HepG2 (cell line): ENCODE data around the gene SLC29A2. TPM values are rescaled to one million over a fixed set of nuclear protein-coding genes. Genes with fewer than 3 reads are reported as not detected.

Experiments used
- HNF4A ChIP-seq: sonication (generic); formaldehyde crosslinking; IDR thresholded peaks from 2 replicates; pipeline ENCODE4 v1.4.0; 2020; ENCODE audit warnings: missing genetic modification reagents
- JUNB ChIP-seq: sonication (generic); formaldehyde crosslinking; IDR thresholded peaks from 2 replicates; pipeline ENCODE4 v1.8.0; 2022; ENCODE audit warnings: missing genetic modification reagents, mild to moderate bottlenecking, borderline replicate concordance
- MYC ChIP-seq: sonication (generic); formaldehyde crosslinking; IDR thresholded peaks from 2 replicates; pipeline ENCODE4 v1.9.0; 2021; ENCODE audit warnings: missing genetic modification reagents, borderline replicate concordance
- SMARCE1 ChIP-seq: fragments of 450-650 bp; IDR thresholded peaks from 2 replicates; pipeline ENCODE4 v1.6.1; 2017; ENCODE audit warnings: borderline replicate concordance
- TBL1XR1 ChIP-seq: fragments of 150-350 bp; IDR thresholded peaks from 2 replicates; pipeline ENCODE4 v1.6.1; 2014; ENCODE audit warnings: borderline replicate concordance, low read length; ENCODE audit not compliant: partially characterized antibody
- ZEB1 ChIP-seq: IDR thresholded peaks from 2 replicates; pipeline ENCODE4 v1.6.1; 2012; ENCODE audit warnings: mild to moderate bottlenecking, low read depth, inconsistent platforms; ENCODE audit not compliant: insufficient replicate concordance
- ZFY ChIP-seq: sonication (generic); formaldehyde crosslinking; IDR thresholded peaks from 2 replicates; pipeline ENCODE4 v1.4.0; 2020; ENCODE audit warnings: missing genetic modification reagents
- ZNF44 ChIP-seq: sonication (generic); formaldehyde crosslinking; IDR thresholded peaks from 2 replicates; pipeline ENCODE4 v1.5.1; 2020; ENCODE audit warnings: mild to moderate bottlenecking, missing genetic modification reagents
- ZNF672 ChIP-seq: sonication (generic); formaldehyde crosslinking; IDR thresholded peaks from 2 replicates; pipeline ENCODE4 v1.8.1; 2022; ENCODE audit warnings: missing genetic modification reagents
- ZNF761 ChIP-seq: sonication (generic); formaldehyde crosslinking; conservative IDR thresholded peaks from 2 replicates; pipeline ENCODE4 v1.4.0; 2020; ENCODE audit warnings: mild to moderate bottlenecking, missing genetic modification reagents
- polyA plus RNA-seq, 8 experiments: library from polyadenylated mRNA; depleted of rRNA in 3 of 8; stranded (reverse) in 7 of 8; unstranded in 1 of 8; fragments of >200 nt; fragmentation: Illumina TruSeq in 4 of 8; extraction: Trizol in 4 of 8; gene quantifications; 2 replicates each; pipeline versions ENCODE4 v1.2.1 to v1.2.3, GENCODE V29; 2011 to 2016; ENCODE audit warnings: low read depth in 4 of 8, missing spikeins in 1 of 8, mixed read lengths in 1 of 8; ENCODE audit not compliant: insufficient read depth in 1 of 8
- total RNA-seq, 5 experiments: library from RNA; depleted of rRNA; stranded (reverse); fragments of >200 nt; fragmentation: Illumina TruSeq; extraction: Trizol; gene quantifications; 2 replicates each; pipeline ENCODE4 v1.2.3, GENCODE V29; 2016; ENCODE audit warnings: low read depth in 1 of 5
- TF ChIP-seq, protein P1 (sequence below): sonication (generic); formaldehyde crosslinking; IDR thresholded peaks from 2 replicates; pipeline ENCODE4 v1.4.0; 2020; ENCODE audit warnings: missing genetic modification reagents
- TF ChIP-seq, protein P2 (sequence below): sonication (generic); formaldehyde crosslinking; IDR thresholded peaks from 2 replicates; pipeline ENCODE4 v1.8.0; 2022; ENCODE audit warnings: mild to moderate bottlenecking, missing genetic modification reagents, borderline replicate concordance
- TF ChIP-seq, protein P3 (sequence below): fragments of 450-650 bp; IDR thresholded peaks from 2 replicates; pipeline ENCODE4 v1.6.1; 2016
- TF ChIP-seq, protein P4 (sequence below): sonication (generic); formaldehyde crosslinking; IDR thresholded peaks from 2 replicates; pipeline ENCODE4 v1.4.0; 2020; ENCODE audit warnings: missing genetic modification reagents
- TF ChIP-seq, protein P5 (sequence below): sonication (generic); formaldehyde crosslinking; IDR thresholded peaks from 2 replicates; pipeline ENCODE4 v1.8.1; 2023; ENCODE audit warnings: mild to moderate bottlenecking, missing genetic modification reagents, borderline replicate concordance
- TF ChIP-seq, protein P6 (sequence below): IDR thresholded peaks from 2 replicates; pipeline ENCODE4 v1.6.1; 2016; ENCODE audit warnings: missing genetic modification reagents, missing compliant biosample characterization

Gene SLC29A2
- total and polyA plus RNA-seq, 2 of the 13 experiments (the other 11 are each of a cell fraction or from before 2014, with no cell fraction given) = 0.63 to 0.66 TPM

DNA sequence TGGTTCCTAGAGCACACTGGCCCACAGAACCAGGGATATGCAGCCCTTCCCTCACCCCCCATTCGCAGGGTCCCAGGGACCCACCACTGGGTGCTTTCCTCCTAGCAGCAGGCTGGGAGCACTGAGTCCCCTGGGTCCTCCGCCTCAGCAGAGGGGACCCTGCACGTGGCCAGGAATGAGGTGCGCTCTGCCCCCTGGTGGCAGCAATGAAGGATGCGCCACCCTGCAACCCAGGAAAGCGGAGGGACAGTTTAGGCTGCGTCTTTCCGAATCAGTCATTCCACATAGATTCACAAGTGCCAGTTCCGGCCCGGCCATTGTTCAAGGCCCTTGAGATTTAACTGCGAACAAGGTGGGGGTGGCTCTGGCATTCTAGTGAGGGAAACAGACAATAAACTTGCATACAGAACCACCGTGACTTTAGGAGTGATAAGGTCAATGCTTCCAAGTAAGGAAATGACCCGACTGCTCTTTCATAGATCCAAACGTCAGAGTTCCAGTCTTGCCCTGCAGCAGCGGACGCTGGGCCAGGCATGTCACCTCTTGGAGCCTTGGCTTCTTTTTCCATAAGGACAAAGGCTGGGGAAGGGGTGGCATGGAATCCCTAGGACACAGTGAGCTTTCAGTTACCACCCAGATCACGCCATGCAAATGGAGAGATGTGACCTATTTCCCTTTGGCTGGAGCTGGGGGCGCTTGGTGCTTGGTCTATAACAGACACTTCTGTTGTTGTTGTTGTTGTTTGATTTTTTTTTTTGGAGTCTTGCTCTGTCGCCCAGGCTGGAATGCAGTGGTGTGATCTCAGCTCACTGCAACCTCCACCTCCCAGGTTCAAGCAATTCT lies 43.0 kb downstream of the SLC29A2 start (continued):
- TF ChIP-seq ZFY (CRISPR knock-in tag) (peak; percentile 67), ZEB1 (peak; percentile 47), SMARCE1 (no peak), ZNF761 (CRISPR knock-in tag) (no peak), ZNF672 (CRISPR knock-in tag) (no peak), MYC (peak; percentile 99), HNF4A (CRISPR knock-in tag) (peak; percentile 56), JUNB (CRISPR knock-in tag) (no peak; the same call in 1 of the 2 replicates), TBL1XR1 (no peak), ZNF44 (CRISPR knock-in tag) (no peak)
- TF ChIP-seq, protein P1, sequence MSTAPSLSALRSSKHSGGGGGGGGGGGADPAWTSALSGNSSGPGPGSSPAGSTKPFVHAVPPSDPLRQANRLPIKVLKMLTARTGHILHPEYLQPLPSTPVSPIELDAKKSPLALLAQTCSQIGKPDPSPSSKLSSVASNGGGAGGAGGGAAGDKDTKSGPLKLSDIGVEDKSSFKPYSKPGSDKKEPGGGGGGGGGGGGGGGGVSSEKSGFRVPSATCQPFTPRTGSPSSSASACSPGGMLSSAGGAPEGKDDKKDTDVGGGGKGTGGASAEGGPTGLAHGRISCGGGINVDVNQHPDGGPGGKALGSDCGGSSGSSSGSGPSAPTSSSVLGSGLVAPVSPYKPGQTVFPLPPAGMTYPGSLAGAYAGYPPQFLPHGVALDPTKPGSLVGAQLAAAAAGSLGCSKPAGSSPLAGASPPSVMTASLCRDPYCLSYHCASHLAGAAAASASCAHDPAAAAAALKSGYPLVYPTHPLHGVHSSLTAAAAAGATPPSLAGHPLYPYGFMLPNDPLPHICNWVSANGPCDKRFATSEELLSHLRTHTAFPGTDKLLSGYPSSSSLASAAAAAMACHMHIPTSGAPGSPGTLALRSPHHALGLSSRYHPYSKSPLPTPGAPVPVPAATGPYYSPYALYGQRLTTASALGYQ (CRISPR knock-in tag) = no peak
- TF ChIP-seq, protein P2, sequence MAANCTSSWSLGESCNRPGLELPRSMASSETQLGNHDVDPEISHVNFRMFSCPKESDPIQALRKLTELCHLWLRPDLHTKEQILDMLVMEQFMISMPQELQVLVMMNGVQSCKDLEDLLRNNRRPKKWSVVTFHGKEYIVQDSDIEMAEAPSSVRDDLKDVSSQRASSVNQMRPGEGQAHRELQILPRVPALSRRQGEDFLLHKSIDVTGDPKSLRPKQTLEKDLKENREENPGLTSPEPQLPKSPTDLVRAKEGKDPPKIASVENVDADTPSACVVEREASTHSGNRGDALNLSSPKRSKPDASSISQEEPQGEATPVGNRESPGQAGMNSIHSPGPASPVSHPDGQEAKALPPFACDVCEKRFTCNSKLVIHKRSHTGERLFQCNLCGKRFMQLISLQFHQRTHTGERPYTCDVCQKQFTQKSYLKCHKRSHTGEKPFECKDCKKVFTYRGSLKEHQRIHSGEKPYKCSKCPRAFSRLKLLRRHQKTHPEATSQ (CRISPR knock-in tag) = peak; percentile 82; the same call in 1 of the 2 replicates
- TF ChIP-seq, protein P3, sequence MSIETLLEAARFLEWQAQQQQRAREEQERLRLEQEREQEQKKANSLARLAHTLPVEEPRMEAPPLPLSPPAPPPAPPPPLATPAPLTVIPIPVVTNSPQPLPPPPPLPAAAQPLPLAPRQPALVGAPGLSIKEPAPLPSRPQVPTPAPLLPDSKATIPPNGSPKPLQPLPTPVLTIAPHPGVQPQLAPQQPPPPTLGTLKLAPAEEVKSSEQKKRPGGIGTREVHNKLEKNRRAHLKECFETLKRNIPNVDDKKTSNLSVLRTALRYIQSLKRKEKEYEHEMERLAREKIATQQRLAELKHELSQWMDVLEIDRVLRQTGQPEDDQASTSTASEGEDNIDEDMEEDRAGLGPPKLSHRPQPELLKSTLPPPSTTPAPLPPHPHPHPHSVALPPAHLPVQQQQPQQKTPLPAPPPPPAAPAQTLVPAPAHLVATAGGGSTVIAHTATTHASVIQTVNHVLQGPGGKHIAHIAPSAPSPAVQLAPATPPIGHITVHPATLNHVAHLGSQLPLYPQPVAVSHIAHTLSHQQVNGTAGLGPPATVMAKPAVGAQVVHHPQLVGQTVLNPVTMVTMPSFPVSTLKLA = peak; percentile 67
- TF ChIP-seq, protein P4, sequence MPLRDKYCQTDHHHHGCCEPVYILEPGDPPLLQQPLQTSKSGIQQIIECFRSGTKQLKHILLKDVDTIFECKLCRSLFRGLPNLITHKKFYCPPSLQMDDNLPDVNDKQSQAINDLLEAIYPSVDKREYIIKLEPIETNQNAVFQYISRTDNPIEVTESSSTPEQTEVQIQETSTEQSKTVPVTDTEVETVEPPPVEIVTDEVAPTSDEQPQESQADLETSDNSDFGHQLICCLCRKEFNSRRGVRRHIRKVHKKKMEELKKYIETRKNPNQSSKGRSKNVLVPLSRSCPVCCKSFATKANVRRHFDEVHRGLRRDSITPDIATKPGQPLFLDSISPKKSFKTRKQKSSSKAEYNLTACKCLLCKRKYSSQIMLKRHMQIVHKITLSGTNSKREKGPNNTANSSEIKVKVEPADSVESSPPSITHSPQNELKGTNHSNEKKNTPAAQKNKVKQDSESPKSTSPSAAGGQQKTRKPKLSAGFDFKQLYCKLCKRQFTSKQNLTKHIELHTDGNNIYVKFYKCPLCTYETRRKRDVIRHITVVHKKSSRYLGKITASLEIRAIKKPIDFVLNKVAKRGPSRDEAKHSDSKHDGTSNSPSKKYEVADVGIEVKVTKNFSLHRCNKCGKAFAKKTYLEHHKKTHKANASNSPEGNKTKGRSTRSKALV (CRISPR knock-in tag) = peak; percentile 75; the same call in 1 of the 2 replicates
- TF ChIP-seq, protein P5, sequence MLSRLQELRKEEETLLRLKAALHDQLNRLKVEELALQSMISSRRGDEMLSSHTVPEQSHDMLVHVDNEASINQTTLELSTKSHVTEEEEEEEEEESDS (CRISPR knock-in tag) = no peak
- TF ChIP-seq, protein P6, sequence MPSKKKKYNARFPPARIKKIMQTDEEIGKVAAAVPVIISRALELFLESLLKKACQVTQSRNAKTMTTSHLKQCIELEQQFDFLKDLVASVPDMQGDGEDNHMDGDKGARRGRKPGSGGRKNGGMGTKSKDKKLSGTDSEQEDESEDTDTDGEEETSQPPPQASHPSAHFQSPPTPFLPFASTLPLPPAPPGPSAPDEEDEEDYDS (CRISPR knock-in tag) = peak; percentile 15; the same call in 1 of the 2 replicates
